CD14-positive monocyte (primary cell): ENCODE data around the gene SETX. TPM values are rescaled to one million over a fixed set of nuclear protein-coding genes. Genes with fewer than 3 reads are reported as not detected.

ENCODE experiments used
- DNase-seq, 3 donors: peaks; one replicate each; pipeline ENCODE4 v3.0.0-alpha.2; 2011 to 2022
- H2AFZ ChIP-seq: 2 replicates; pipeline ENCODE4 v1.6.0; 2012; ENCODE audit warnings: mild to moderate bottlenecking, low read depth, low read length, inconsistent platforms; ENCODE audit not compliant: insufficient read depth, poor library complexity, severe bottlenecking
- H3K27ac ChIP-seq, 2 donors: 1 replicate in 1 of 2; 2 replicates in 1 of 2; pipeline ENCODE4 v1.5.1; 2012 to 2013; ENCODE audit warnings: low read length in 2 of 2, control low read depth in 1 of 2, inconsistent platforms in 1 of 2, low read depth in 1 of 2, mild to moderate bottlenecking in 1 of 2
- H3K27me3 ChIP-seq, 2 donors: one replicate each; pipeline versions ENCODE4 v1.6.0 to v1.6.1; 2011 to 2013; ENCODE audit warnings: low read length in 2 of 2; ENCODE audit not compliant: control insufficient read depth in 2 of 2, insufficient read depth in 2 of 2
- H3K36me3 ChIP-seq, 2 donors: replicated peaks in 1 of 2; 1 replicate in 1 of 2; 2 replicates in 1 of 2; pipeline versions ENCODE4 v1.5.1 to v1.6.1; 2012 to 2013; ENCODE audit warnings: low read length in 2 of 2, control low read depth in 1 of 2, inconsistent platforms in 1 of 2, mild to moderate bottlenecking in 1 of 2; ENCODE audit not compliant: insufficient read depth in 2 of 2, control insufficient read depth in 1 of 2
- H3K4me1 ChIP-seq, 2 donors: 1 replicate in 1 of 2; 2 replicates in 1 of 2; pipeline versions ENCODE4 v1.5.1 to v1.6.1; 2012 to 2013; ENCODE audit warnings: low read length in 2 of 2, control low read depth in 1 of 2, inconsistent platforms in 1 of 2, mild to moderate bottlenecking in 1 of 2, moderate library complexity in 1 of 2; ENCODE audit not compliant: insufficient read depth in 2 of 2, control insufficient read depth in 1 of 2
- H3K4me2 ChIP-seq: replicated peaks from 2 replicates; pipeline ENCODE3; 2012; ENCODE audit warnings: low read length, moderate library complexity, mild to moderate bottlenecking; ENCODE audit not compliant: poor library complexity, severe bottlenecking; ENCODE audit errors: extremely low read depth
- H3K4me3 ChIP-seq, 3 experiments: fragments of 200-600 bp in 1 of 3; sonication (generic) in 1 of 3; replicated peaks in 1 of 3; 1 replicate in 2 of 3; 2 replicates in 1 of 3; pipeline ENCODE4 v1.5.1; 2011 to 2013; ENCODE audit warnings: low read length in 3 of 3, mild to moderate bottlenecking in 3 of 3, control low read depth in 2 of 3, low read depth in 2 of 3, inconsistent platforms in 1 of 3, moderate library complexity in 1 of 3
- H3K79me2 ChIP-seq: 2 replicates; pipeline ENCODE4 v1.6.0; 2012; ENCODE audit warnings: mild to moderate bottlenecking, control low read depth, inconsistent platforms, low read length, moderate library complexity; ENCODE audit not compliant: insufficient read depth
- H3K9ac ChIP-seq: 2 replicates; pipeline ENCODE4 v1.6.0; 2017; ENCODE audit warnings: low read length, mild to moderate bottlenecking; ENCODE audit not compliant: insufficient read depth, poor library complexity, severe bottlenecking
- H3K9me3 ChIP-seq, 2 donors: replicated peaks in 1 of 2; 1 replicate in 1 of 2; 2 replicates in 1 of 2; pipeline versions ENCODE4 v1.5.1 to v1.6.1; 2012 to 2013; ENCODE audit warnings: low read length in 2 of 2, control low read depth in 1 of 2; ENCODE audit not compliant: control insufficient read depth in 1 of 2, insufficient read depth in 1 of 2
- H4K20me1 ChIP-seq: 2 replicates; pipeline ENCODE4 v1.6.0; 2012; ENCODE audit warnings: mild to moderate bottlenecking, low read length, control low read depth, moderate library complexity; ENCODE audit not compliant: insufficient read depth
- H3K27ac Mint-ChIP-seq, 7 donors: one replicate each; pipeline ENCODE4 v1.8.0; 2020; ENCODE audit warnings: mild to moderate bottlenecking in 7 of 7, mixed read lengths in 7 of 7, moderate library complexity in 6 of 7, inconsistent platforms in 2 of 7
- H3K27me3 Mint-ChIP-seq, 3 donors: one replicate each; pipeline ENCODE4 v1.8.0; 2021 to 2022; ENCODE audit warnings: low read depth in 3 of 3, mild to moderate bottlenecking in 3 of 3, mixed read lengths in 3 of 3, moderate library complexity in 3 of 3, inconsistent platforms in 1 of 3
- H3K36me3 Mint-ChIP-seq, 2 donors: one replicate each; pipeline ENCODE4 v1.8.0; 2020; ENCODE audit warnings: mixed read lengths in 2 of 2, inconsistent platforms in 1 of 2, mild to moderate bottlenecking in 1 of 2
- H3K4me1 Mint-ChIP-seq: one replicate; pipeline ENCODE4 v1.8.0; 2020; ENCODE audit warnings: mild to moderate bottlenecking, mixed read lengths
- H3K4me3 Mint-ChIP-seq, 2 donors: one replicate each; pipeline ENCODE4 v1.8.0; 2020; ENCODE audit warnings: mild to moderate bottlenecking in 2 of 2, mixed read lengths in 2 of 2, moderate library complexity in 1 of 2
- H3K9me3 Mint-ChIP-seq, 7 donors: one replicate each; pipeline ENCODE4 v1.8.0; 2020 to 2022; ENCODE audit warnings: mixed read lengths in 7 of 7, mild to moderate bottlenecking in 6 of 7, moderate library complexity in 6 of 7, inconsistent platforms in 2 of 7
- WGBS: methylation state at CpG from one replicate; pipeline ENCODE4 v1.1.5; 2013; ENCODE audit warnings: missing lambda C conversion rate; ENCODE audit not compliant: insufficient coverage; 5-methylcytosine and 5-hydroxymethylcytosine counted together
- intact Hi-C, 2 donors: fragments of 100-400 bp; cut with micrococcal nuclease; formaldehyde crosslinking; loops; one replicate each; pipeline versions ENCODE4 v1.15.0 to v1.15.1; 2023
- polyA plus RNA-seq, 3 donors: library from polyadenylated mRNA; depleted of rRNA in 1 of 3; unstranded in 2 of 3; stranded (reverse) in 1 of 3; fragments of 300-500 nt in 2 of 3; fragments of >200 nt in 1 of 3; fragmentation: Illumina TruSeq in 2 of 3; gene quantifications; 1 replicate in 2 of 3; 2 replicates in 1 of 3; pipeline ENCODE4 v1.2.3, GENCODE V29; 2012 to 2021
- TF ChIP-seq, protein P1 (sequence below): fragments of 200-600 bp; IDR thresholded peaks from one replicate; pipeline ENCODE4 v1.8.0; 2022; ENCODE audit warnings: antibody characterized with exemption, mild to moderate bottlenecking

The SETX gene
- polyA plus RNA-seq, 3 donors: 18.4 to 31.7 (median 24.2) TPM

DNA sequence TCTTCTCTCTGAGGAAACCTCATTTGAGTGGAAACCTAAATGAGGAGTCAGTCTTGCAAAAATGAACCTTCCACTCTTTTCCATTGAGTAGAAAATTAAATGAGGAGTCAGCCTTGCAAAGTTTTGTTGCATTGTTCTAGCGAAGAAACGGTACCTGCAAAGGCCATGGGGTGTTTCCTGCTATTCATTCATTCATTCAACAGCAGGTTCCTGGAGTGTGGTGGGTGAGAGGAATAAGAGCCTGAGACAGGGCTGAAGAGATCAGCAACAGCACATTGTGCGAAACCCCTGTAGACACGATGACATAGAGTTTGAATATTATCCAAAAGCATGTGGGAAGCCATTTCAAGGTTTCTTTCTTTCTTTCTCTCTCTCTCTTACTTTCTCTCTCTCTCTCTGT is 14.6 kb upstream of the SETX start:
- TF ChIP-seq, protein P1, sequence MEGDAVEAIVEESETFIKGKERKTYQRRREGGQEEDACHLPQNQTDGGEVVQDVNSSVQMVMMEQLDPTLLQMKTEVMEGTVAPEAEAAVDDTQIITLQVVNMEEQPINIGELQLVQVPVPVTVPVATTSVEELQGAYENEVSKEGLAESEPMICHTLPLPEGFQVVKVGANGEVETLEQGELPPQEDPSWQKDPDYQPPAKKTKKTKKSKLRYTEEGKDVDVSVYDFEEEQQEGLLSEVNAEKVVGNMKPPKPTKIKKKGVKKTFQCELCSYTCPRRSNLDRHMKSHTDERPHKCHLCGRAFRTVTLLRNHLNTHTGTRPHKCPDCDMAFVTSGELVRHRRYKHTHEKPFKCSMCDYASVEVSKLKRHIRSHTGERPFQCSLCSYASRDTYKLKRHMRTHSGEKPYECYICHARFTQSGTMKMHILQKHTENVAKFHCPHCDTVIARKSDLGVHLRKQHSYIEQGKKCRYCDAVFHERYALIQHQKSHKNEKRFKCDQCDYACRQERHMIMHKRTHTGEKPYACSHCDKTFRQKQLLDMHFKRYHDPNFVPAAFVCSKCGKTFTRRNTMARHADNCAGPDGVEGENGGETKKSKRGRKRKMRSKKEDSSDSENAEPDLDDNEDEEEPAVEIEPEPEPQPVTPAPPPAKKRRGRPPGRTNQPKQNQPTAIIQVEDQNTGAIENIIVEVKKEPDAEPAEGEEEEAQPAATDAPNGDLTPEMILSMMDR: no peak
- H3K9me3 ChIP-seq: no peaks in the 10 kb centered on the region
- no peaks in the 10 kb centered on the region for H4K20me1 ChIP-seq
- Mint-ChIP-seq H3K27ac (peak overlapping the region in 3 of 7 donors; percentile 2 to 94 (median 64)), H3K27me3 (peaks cover 0 to 4% (median 4%) of the 10 kb centered on the region in 3 donors), H3K4me3 (no peak overlapping the region), H3K9me3 (peaks cover 0 to 5% (median 0%) of the 10 kb centered on the region in 7 donors), H3K4me1 (peaks cover 87% of the 10 kb centered on the region), H3K36me3 (peaks cover 0 to 3% of the 10 kb centered on the region in 2 donors)
- DNase-seq: no peak
- intact Hi-C loops: no loop called here
- no CpG with 5 or more reads among the region's 4 CpGs for WGBS
- H2AFZ ChIP-seq: no peak overlapping the region
- H3K27ac ChIP-seq: no peak overlapping the region
- no peak overlapping the region for H3K9ac ChIP-seq
- H3K4me2 ChIP-seq: no peak overlapping the region
- no peaks in the 10 kb centered on the region for H3K27me3 ChIP-seq
- H3K79me2 ChIP-seq: no peaks in the 10 kb centered on the region
- H3K4me1 ChIP-seq: peaks cover 79 to 92% of the 10 kb centered on the region in 2 donors
- no peaks in the 10 kb centered on the region for H3K36me3 ChIP-seq
- no peak overlapping the region for H3K4me3 ChIP-seq

DNA sequence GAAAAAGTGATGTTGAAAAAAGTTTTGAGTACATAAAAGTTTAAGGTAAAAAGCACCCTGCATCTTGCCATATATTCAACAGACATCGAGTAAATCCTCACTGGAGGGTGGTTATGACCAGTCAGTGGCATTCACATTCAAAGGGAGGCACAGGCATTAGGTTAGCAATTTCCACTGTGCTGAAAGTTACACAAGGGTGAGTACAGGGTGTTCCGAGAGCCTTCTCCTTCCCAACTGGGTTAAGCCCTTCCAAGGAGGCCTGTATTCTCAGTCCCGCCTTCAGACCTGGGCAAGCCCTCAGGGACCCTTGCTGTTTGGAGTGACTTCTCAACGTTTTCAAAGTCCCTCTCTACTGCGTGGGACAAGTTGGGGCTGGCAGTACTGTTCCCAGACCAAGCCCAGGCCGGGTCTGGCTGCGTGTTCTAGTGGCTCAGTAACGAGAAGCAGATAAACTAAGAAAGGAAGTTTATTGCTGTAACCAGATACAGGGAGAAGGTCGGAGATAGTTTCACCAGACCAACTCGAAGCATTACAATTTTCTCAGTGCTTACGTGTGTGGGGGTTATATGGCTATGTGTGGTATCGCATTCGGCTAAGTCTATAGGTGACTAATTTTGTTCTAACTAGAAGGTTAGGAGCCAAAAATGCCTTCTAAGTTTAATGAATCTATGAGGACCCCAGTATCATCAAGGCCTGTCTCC is 13.0 kb upstream of the SETX start:
- no peak overlapping the region for H3K4me2 ChIP-seq
- Mint-ChIP-seq H3K27ac (peak overlapping the region; percentile 46 to 94 (median 79)), H3K9me3 (peaks cover 0 to 5% (median 0%) of the 10 kb centered on the region in 7 donors), H3K27me3 (peaks cover 0 to 4% (median 4%) of the 10 kb centered on the region in 3 donors), H3K4me1 (peaks cover 76% of the 10 kb centered on the region), H3K36me3 (no peaks in the 10 kb centered on the region), H3K4me3 (no peak overlapping the region)
- no peaks in the 10 kb centered on the region for H4K20me1 ChIP-seq
- H3K4me3 ChIP-seq: no peak overlapping the region
- peaks cover 67 to 78% of the 10 kb centered on the region in 2 donors for H3K4me1 ChIP-seq
- TF ChIP-seq, protein P1: no peak
- H3K79me2 ChIP-seq: no peaks in the 10 kb centered on the region
- no peak for DNase-seq
- intact Hi-C loops: no loop called here
- H3K9me3 ChIP-seq: no peaks in the 10 kb centered on the region
- WGBS: 88% methylated on average over 8 of the region's 13 CpGs
- no peaks in the 10 kb centered on the region for H3K36me3 ChIP-seq
- H3K27ac ChIP-seq: peak overlapping the region; percentile 30 to 50
- no peaks in the 10 kb centered on the region for H3K27me3 ChIP-seq
- H2AFZ ChIP-seq: peak overlapping the region; percentile 62
- no peak overlapping the region for H3K9ac ChIP-seq
